ENCODE results near the gene RPS10. TPM values are rescaled to one million over a fixed set of nuclear protein-coding genes. Genes with fewer than 3 reads are reported as not detected.

The RPS10 gene
- polyA plus RNA-seq, 1 donor from 2014 or later: 3,258 TPM

- H3K9me3 ChIP-seq (ENCODE audit: low read length): no peaks in the 10 kb centered on the region
- no peaks in the 10 kb centered on the region for H3K9me2 ChIP-seq (ENCODE audit: insufficient read depth, low read length)
- H3F3A ChIP-seq (ENCODE audit: insufficient read depth, low read length, poor library complexity, severe bottlenecking): no peaks in the 10 kb centered on the region
- H3K4me2 ChIP-seq (ENCODE audit: low read length): no peak overlapping the region
- no peaks in the 10 kb centered on the region for H3K79me2 ChIP-seq (replicated peaks; ENCODE audit: insufficient read depth, low read length)
- TF ChIP-seq MXI1 (conservative IDR thresholded peaks at IDR 0.05; ENCODE audit: poor library complexity, severe bottlenecking): no peak
- no peak for TF ChIP-seq SMC3 (conservative IDR thresholded peaks at IDR 0.05; ENCODE audit: poor library complexity)
- TF ChIP-seq EP300 (conservative IDR thresholded peaks at IDR 0.05; ENCODE audit: poor library complexity, severe bottlenecking): no peak
- no peak for TF ChIP-seq REST (IDR thresholded peaks at IDR 0.05; ENCODE audit: borderline replicate concordance)
- TF ChIP-seq EZH2 (IDR thresholded peaks at IDR 0.05; ENCODE audit: borderline replicate concordance, insufficient read depth, low read length, poor library complexity, severe bottlenecking): no peak
- no peak for TF ChIP-seq POLR2AphosphoS5 (IDR thresholded peaks at IDR 0.05)
- no peak for TF ChIP-seq TAF1 (IDR thresholded peaks at IDR 0.05; ENCODE audit: low read depth)
- no peak for TF ChIP-seq RAD21 (conservative IDR thresholded peaks at IDR 0.05)
- TF ChIP-seq CTCF (IDR thresholded peaks at IDR 0.05; ENCODE audit: poor library complexity, severe bottlenecking): no peak
- no peak overlapping the region for H3K4me3 ChIP-seq (ENCODE audit: low read length)
- no peaks in the 10 kb centered on the region for H3K27me3 ChIP-seq (ENCODE audit: insufficient read depth, low read depth, low read length)
- no peaks in the 10 kb centered on the region for H4K20me1 ChIP-seq (ENCODE audit: insufficient read depth)
- H3K27ac ChIP-seq (ENCODE audit: low read length): no peak overlapping the region
- no peak overlapping the region for H2AFZ ChIP-seq (ENCODE audit: low read depth, low read length)
- no peaks in the 10 kb centered on the region for H3K36me3 ChIP-seq (ENCODE audit: insufficient read depth, low read length)
- no peak overlapping the region for H3K9ac ChIP-seq (ENCODE audit: low read length)
Measured at GRCh38 chr6:34472425-34472824, 46.6 kb upstream of the RPS10 start.

- Histone ChIP-seq H3F3A (ENCODE audit: insufficient read depth, low read length, poor library complexity, severe bottlenecking) (no peaks in the 10 kb centered on the region), H3K4me3 (ENCODE audit: low read length) (no peak overlapping the region), H3K9ac (ENCODE audit: low read length) (no peak overlapping the region), H3K27me3 (ENCODE audit: insufficient read depth, low read depth, low read length) (peaks cover 9% of the 10 kb centered on the region), H3K27ac (ENCODE audit: low read length) (no peak overlapping the region), H3K36me3 (ENCODE audit: insufficient read depth, low read length) (no peaks in the 10 kb centered on the region), H4K20me1 (ENCODE audit: insufficient read depth) (no peaks in the 10 kb centered on the region), H2AFZ (ENCODE audit: low read depth, low read length) (no peak overlapping the region), H3K79me2 (replicated peaks; ENCODE audit: insufficient read depth, low read length) (no peaks in the 10 kb centered on the region), H3K9me2 (ENCODE audit: insufficient read depth, low read length) (no peaks in the 10 kb centered on the region), H3K4me2 (ENCODE audit: low read length) (no peak overlapping the region), H3K9me3 (ENCODE audit: low read length) (no peaks in the 10 kb centered on the region)
- no peak for TF ChIP-seq CTCF (IDR thresholded peaks at IDR 0.05; ENCODE audit: poor library complexity, severe bottlenecking)
- no peak for TF ChIP-seq RAD21 (conservative IDR thresholded peaks at IDR 0.05)
- no peak for TF ChIP-seq MXI1 (conservative IDR thresholded peaks at IDR 0.05; ENCODE audit: poor library complexity, severe bottlenecking)
- no peak for TF ChIP-seq EZH2 (IDR thresholded peaks at IDR 0.05; ENCODE audit: borderline replicate concordance, insufficient read depth, low read length, poor library complexity, severe bottlenecking)
- no peak for TF ChIP-seq SMC3 (conservative IDR thresholded peaks at IDR 0.05; ENCODE audit: poor library complexity)
- no peak for TF ChIP-seq POLR2AphosphoS5 (IDR thresholded peaks at IDR 0.05)
- TF ChIP-seq TAF1 (IDR thresholded peaks at IDR 0.05; ENCODE audit: low read depth): no peak
- no peak for TF ChIP-seq REST (IDR thresholded peaks at IDR 0.05; ENCODE audit: borderline replicate concordance)
- TF ChIP-seq EP300 (conservative IDR thresholded peaks at IDR 0.05; ENCODE audit: poor library complexity, severe bottlenecking): no peak
Measured at GRCh38 chr6:34469499-34469898, 43.6 kb upstream of the RPS10 start.

Data from neural cell (in vitro differentiated cells).